DMS79 treated with DMSO at 0.1 percent for 48 hours (cell line): ENCODE results near the gene PRKCG.
"Not testable (repeated sequence)": the region's sequence is repeated elsewhere in the genome, so short reads cannot be mapped to it uniquely, and the experiment has no call there.

Experiments
- DNase-seq: peaks from one replicate; lab custom pipeline; 2025; lab: John Stamatoyannopoulos, UW

The PRKCG gene

GRCh38 chr19:53944933-53945332, 62.9 kb downstream of the PRKCG start:
- no peak for DNase-seq

DNA sequence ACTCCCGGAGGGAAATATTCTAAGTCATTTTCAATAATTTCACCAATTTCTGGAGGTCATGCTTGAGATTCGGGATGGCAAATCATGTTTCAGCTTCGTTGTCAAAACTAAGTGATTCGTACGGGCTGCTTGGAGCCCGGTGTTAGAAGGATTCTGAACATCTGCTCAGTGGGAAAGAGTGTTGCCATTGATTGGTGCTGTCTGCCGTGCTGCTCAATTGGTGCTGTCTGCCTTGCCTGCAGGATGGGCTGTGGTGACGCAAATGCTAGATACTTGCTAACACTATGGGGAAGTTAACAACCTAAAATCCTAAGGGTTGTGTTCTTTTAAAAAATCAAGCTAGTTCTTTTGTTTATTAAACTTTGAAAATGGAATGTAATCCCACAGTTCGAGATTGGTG, 63.4 kb downstream of the PRKCG start:
- no peak for DNase-seq

GRCh38 chr19:53945998-53946397, 64.0 kb downstream of the PRKCG start:
- no peak for DNase-seq

GRCh38 chr19:53947624-53948023, 65.6 kb downstream of the PRKCG start:
- no peak for DNase-seq

DNA sequence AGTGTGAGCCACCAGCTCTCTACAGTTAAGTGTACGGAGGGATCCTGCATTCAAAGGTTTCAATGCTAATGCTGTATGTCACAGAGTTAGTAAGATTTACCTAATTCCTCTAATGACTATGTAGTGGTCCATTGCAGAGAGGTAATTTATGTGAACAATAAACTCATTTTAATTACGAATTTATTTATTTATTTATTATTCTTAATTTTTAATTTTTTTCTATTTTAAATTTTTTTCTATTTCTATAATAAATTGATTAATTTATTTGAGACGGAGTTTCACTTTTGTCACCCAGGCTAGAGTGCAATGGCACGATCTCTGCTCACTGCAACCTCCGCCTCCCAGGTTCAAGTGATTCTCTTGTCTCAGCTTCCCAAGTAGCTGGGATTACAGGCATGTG, 66.6 kb downstream of the PRKCG start:
- not testable (repeated sequence) for DNase-seq

DNA sequence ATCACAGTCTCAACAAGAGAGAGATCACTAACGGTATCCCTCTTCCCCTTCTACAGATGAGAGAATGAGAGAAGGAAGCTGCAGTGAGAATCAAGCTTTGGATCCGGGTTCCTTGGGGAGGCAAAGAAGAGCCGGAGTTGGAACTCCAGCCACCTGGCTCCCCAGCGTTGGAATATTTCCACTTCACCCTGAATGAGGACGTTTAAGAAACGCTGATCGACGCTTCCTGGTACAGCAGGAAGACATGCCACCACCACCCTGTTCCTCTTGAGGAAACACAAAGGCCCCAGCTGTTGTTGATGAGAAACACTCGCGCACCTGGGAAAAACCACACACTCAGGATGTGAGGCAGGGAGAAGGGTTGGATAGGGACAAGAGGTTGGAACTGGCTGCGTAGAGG, 69.4 kb downstream of the PRKCG start:
- DNase-seq: peak; percentile 22

DNA sequence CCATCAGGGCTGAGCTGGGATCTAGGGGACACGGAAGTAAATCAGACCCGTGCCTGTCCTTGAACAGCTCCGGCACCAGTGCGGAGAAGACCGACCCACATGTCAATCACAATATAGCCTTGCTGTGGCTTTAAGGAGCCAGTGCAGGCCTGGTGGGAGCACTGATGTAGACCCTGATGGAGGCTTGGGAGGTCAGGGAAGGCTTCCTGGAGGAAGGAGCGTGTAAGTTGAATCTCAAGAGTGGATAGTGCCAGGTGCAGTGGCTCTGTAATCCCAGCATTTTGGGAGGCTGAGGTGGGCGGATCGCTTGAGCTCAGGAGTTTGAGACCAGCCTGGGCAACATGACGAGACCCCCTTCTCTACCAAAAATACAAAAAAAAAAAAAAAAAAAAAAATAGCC, 70.0 kb downstream of the PRKCG start:
- no peak for DNase-seq

DNA sequence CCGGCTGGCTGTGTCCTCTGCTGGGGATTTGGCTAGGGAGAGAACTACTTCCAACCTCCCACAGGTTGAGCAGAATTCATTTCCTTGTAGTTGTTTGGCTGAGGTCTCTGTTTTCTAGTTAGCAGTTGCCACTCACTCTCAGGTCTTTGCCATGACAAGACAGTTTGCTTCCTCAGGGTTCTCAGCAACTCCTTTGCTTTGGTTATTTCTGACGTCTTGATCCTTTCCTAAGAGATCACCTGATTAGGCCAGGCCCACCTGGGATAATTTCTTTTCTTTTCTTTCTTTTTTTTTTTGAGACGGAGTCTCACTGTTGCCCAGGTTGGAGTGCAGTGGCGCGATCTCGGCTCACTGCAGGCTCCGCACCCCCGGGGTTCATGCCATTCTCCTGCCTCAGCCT, 71.4 kb downstream of the PRKCG start:
- no peak for DNase-seq
